Raji (cell line): ENCODE results near the gene ATP6V0C.

Source experiments
- POLR2A ChIP-seq: IDR thresholded peaks from 2 replicates; pipeline ENCODE4 v1.6.1; 2011; ENCODE audit warnings: low read depth, low read length, control low read depth; ENCODE audit not compliant: insufficient read depth

Gene ATP6V0C

GRCh38 chr16:2497116-2497630 lies 16.6 kb upstream of the ATP6V0C start:
- no peak for TF ChIP-seq POLR2A

GRCh38 chr16:2497695-2498484 lies 15.9 kb upstream of the ATP6V0C start:
- no peak for TF ChIP-seq POLR2A

- TF ChIP-seq POLR2A = no peak
These were observed 15.1 kb upstream of the ATP6V0C start for GRCh38 chr16:2498531-2499253.

GRCh38 chr16:2499454-2499853 lies 14.3 kb upstream of the ATP6V0C start:
- TF ChIP-seq POLR2A = no peak

GRCh38 chr16:2499890-2500429 lies 13.8 kb upstream of the ATP6V0C start:
- no peak for TF ChIP-seq POLR2A

- no peak for TF ChIP-seq POLR2A
These were observed 13.3 kb upstream of the ATP6V0C start for GRCh38 chr16:2500430-2500917.

- peak; percentile 35; the same call in 1 of the 2 replicates for TF ChIP-seq POLR2A
These were observed 12.6 kb upstream of the ATP6V0C start for GRCh38 chr16:2500918-2501750.

- TF ChIP-seq POLR2A = no peak
These were observed 11.5 kb upstream of the ATP6V0C start for GRCh38 chr16:2501946-2502895.

GRCh38 chr16:2505695-2506094 lies 8.1 kb upstream of the ATP6V0C start:
- TF ChIP-seq POLR2A = no peak

GRCh38 chr16:2507052-2507659 lies 6.6 kb upstream of the ATP6V0C start:
- TF ChIP-seq POLR2A = no peak

GRCh38 chr16:2507665-2508064 lies 6.1 kb upstream of the ATP6V0C start:
- no peak for TF ChIP-seq POLR2A

- no peak for TF ChIP-seq POLR2A
These were observed 4.9 kb upstream of the ATP6V0C start for GRCh38 chr16:2508722-2509400.

- no peak for TF ChIP-seq POLR2A
These were observed 2.5 kb upstream of the ATP6V0C start for GRCh38 chr16:2511128-2511800.
